ENCODE data around the gene PREX1. TPM values are rescaled to one million over a fixed set of nuclear protein-coding genes. Genes with fewer than 3 reads are reported as not detected.
A peak's percentile ranks its signal among the peaks of the same experiment; 100 is the strongest.

The PREX1 gene
- total RNA-seq, 2 donors from 2014 or later = 96.1 to 111 TPM

- H3K9me3 Mint-ChIP-seq = no peaks in the 10 kb centered on the region
- H3K27ac Mint-ChIP-seq = peak overlapping the region; percentile 88
- no peaks in the 10 kb centered on the region for H3K27me3 Mint-ChIP-seq
- H3K36me3 Mint-ChIP-seq (ENCODE audit: low read depth) = peaks cover 35% of the 10 kb centered on the region
- no peak for ATAC-seq (replicated peaks)
- peaks cover 59% of the 10 kb centered on the region for H3K4me1 Mint-ChIP-seq
- no peak overlapping the region for H3K4me3 Mint-ChIP-seq
Observed at GRCh38 chr20:48803176-48804053, 24.4 kb downstream of the PREX1 start.

GRCh38 chr20:48802647-48803046, 25.2 kb downstream of the PREX1 start:
- no peaks in the 10 kb centered on the region for H3K27me3 Mint-ChIP-seq
- peaks cover 38% of the 10 kb centered on the region for H3K36me3 Mint-ChIP-seq (ENCODE audit: low read depth)
- peak overlapping the region; percentile 20 for H3K4me3 Mint-ChIP-seq
- peaks cover 65% of the 10 kb centered on the region for H3K4me1 Mint-ChIP-seq
- H3K27ac Mint-ChIP-seq = peak overlapping the region; percentile 88
- ATAC-seq (replicated peaks) = no peak
- H3K9me3 Mint-ChIP-seq = no peaks in the 10 kb centered on the region

- Mint-ChIP-seq H3K4me3 (peak overlapping the region; percentile 20), H3K4me1 (peaks cover 64% of the 10 kb centered on the region), H3K27me3 (no peaks in the 10 kb centered on the region), H3K36me3 (ENCODE audit: low read depth) (peaks cover 37% of the 10 kb centered on the region), H3K27ac (peak overlapping the region; percentile 88), H3K9me3 (no peaks in the 10 kb centered on the region)
- no peak for ATAC-seq (replicated peaks)
Observed at GRCh38 chr20:48802216-48802615, 25.6 kb downstream of the PREX1 start.

GRCh38 chr20:48801197-48801596, 26.6 kb downstream of the PREX1 start:
- H3K27me3 Mint-ChIP-seq = no peaks in the 10 kb centered on the region
- H3K27ac Mint-ChIP-seq = peak overlapping the region; percentile 88
- no peaks in the 10 kb centered on the region for H3K9me3 Mint-ChIP-seq
- peaks cover 53% of the 10 kb centered on the region for H3K4me1 Mint-ChIP-seq
- peak overlapping the region; percentile 17 for H3K4me3 Mint-ChIP-seq
- H3K36me3 Mint-ChIP-seq (ENCODE audit: low read depth) = peaks cover 27% of the 10 kb centered on the region
- peak; percentile 19 for ATAC-seq (replicated peaks)

GRCh38 chr20:48800177-48800576, 27.6 kb downstream of the PREX1 start:
- Mint-ChIP-seq H3K4me3 (no peak overlapping the region), H3K36me3 (ENCODE audit: low read depth) (peaks cover 27% of the 10 kb centered on the region), H3K9me3 (no peaks in the 10 kb centered on the region), H3K27ac (no peak overlapping the region), H3K4me1 (peaks cover 56% of the 10 kb centered on the region), H3K27me3 (no peaks in the 10 kb centered on the region)
- ATAC-seq (replicated peaks) = no peak

GRCh38 chr20:48799328-48800105, 28.3 kb downstream of the PREX1 start:
- H3K27me3 Mint-ChIP-seq = no peaks in the 10 kb centered on the region
- H3K9me3 Mint-ChIP-seq = no peaks in the 10 kb centered on the region
- H3K4me1 Mint-ChIP-seq = peaks cover 56% of the 10 kb centered on the region
- peak overlapping the region; percentile 72 for H3K27ac Mint-ChIP-seq
- no peak for ATAC-seq (replicated peaks)
- peaks cover 21% of the 10 kb centered on the region for H3K36me3 Mint-ChIP-seq (ENCODE audit: low read depth)
- H3K4me3 Mint-ChIP-seq = no peak overlapping the region

- H3K27ac Mint-ChIP-seq = peak overlapping the region; percentile 72
- H3K36me3 Mint-ChIP-seq (ENCODE audit: low read depth) = peaks cover 14% of the 10 kb centered on the region
- no peaks in the 10 kb centered on the region for H3K27me3 Mint-ChIP-seq
- peaks cover 54% of the 10 kb centered on the region for H3K4me1 Mint-ChIP-seq
- ATAC-seq (replicated peaks) = no peak
- no peak overlapping the region for H3K4me3 Mint-ChIP-seq
- no peaks in the 10 kb centered on the region for H3K9me3 Mint-ChIP-seq
Observed at GRCh38 chr20:48797850-48798747, 29.7 kb downstream of the PREX1 start.

GRCh38 chr20:48797275-48797825, 30.4 kb downstream of the PREX1 start:
- no peak for ATAC-seq (replicated peaks)
- Mint-ChIP-seq H3K27me3 (no peaks in the 10 kb centered on the region), H3K36me3 (ENCODE audit: low read depth) (peaks cover 10% of the 10 kb centered on the region), H3K4me3 (no peak overlapping the region), H3K27ac (peak overlapping the region; percentile 72), H3K9me3 (no peaks in the 10 kb centered on the region), H3K4me1 (peaks cover 54% of the 10 kb centered on the region)

GRCh38 chr20:48795732-48796131, 32.1 kb downstream of the PREX1 start:
- no peaks in the 10 kb centered on the region for H3K27me3 Mint-ChIP-seq
- H3K27ac Mint-ChIP-seq = peak overlapping the region; percentile 7
- no peaks in the 10 kb centered on the region for H3K9me3 Mint-ChIP-seq
- no peak for ATAC-seq (replicated peaks)
- H3K36me3 Mint-ChIP-seq (ENCODE audit: low read depth) = peaks cover 8% of the 10 kb centered on the region
- H3K4me3 Mint-ChIP-seq = peak overlapping the region; percentile 17
- peaks cover 47% of the 10 kb centered on the region for H3K4me1 Mint-ChIP-seq

GRCh38 chr20:48794816-48795457, 32.9 kb downstream of the PREX1 start:
- no peaks in the 10 kb centered on the region for H3K27me3 Mint-ChIP-seq
- peak overlapping the region; percentile 7 for H3K27ac Mint-ChIP-seq
- no peaks in the 10 kb centered on the region for H3K9me3 Mint-ChIP-seq
- peak overlapping the region; percentile 17 for H3K4me3 Mint-ChIP-seq
- peak; percentile 42 for ATAC-seq (replicated peaks)
- peaks cover 12% of the 10 kb centered on the region for H3K36me3 Mint-ChIP-seq (ENCODE audit: low read depth)
- peaks cover 54% of the 10 kb centered on the region for H3K4me1 Mint-ChIP-seq

GRCh38 chr20:48794360-48794759, 33.4 kb downstream of the PREX1 start:
- no peaks in the 10 kb centered on the region for H3K27me3 Mint-ChIP-seq
- ATAC-seq (replicated peaks) = no peak
- H3K4me3 Mint-ChIP-seq = peak overlapping the region; percentile 17
- no peaks in the 10 kb centered on the region for H3K9me3 Mint-ChIP-seq
- peak overlapping the region; percentile 70 for H3K27ac Mint-ChIP-seq
- H3K4me1 Mint-ChIP-seq = peaks cover 60% of the 10 kb centered on the region
- peaks cover 18% of the 10 kb centered on the region for H3K36me3 Mint-ChIP-seq (ENCODE audit: low read depth)

- H3K27ac Mint-ChIP-seq = peak overlapping the region; percentile 70
- no peaks in the 10 kb centered on the region for H3K9me3 Mint-ChIP-seq
- H3K4me1 Mint-ChIP-seq = peaks cover 62% of the 10 kb centered on the region
- ATAC-seq (replicated peaks) = no peak
- H3K36me3 Mint-ChIP-seq (ENCODE audit: low read depth) = peaks cover 24% of the 10 kb centered on the region
- H3K4me3 Mint-ChIP-seq = peak overlapping the region; percentile 17
- no peaks in the 10 kb centered on the region for H3K27me3 Mint-ChIP-seq
Observed at GRCh38 chr20:48793776-48794175, 34.0 kb downstream of the PREX1 start.

GRCh38 chr20:48791666-48792071, 36.1 kb downstream of the PREX1 start:
- peaks cover 68% of the 10 kb centered on the region for H3K4me1 Mint-ChIP-seq
- ATAC-seq (replicated peaks) = no peak

More at GRCh38 chr20:48791666-48792071, 36.1 kb downstream of the PREX1 start:
- H3K36me3 Mint-ChIP-seq (ENCODE audit: low read depth) = peaks cover 32% of the 10 kb centered on the region
- H3K27ac Mint-ChIP-seq = no peak overlapping the region
- H3K4me3 Mint-ChIP-seq = no peak overlapping the region
- H3K27me3 Mint-ChIP-seq = no peaks in the 10 kb centered on the region
- no peaks in the 10 kb centered on the region for H3K9me3 Mint-ChIP-seq
